ENCODE results near the gene CCDC78. TPM values are rescaled to one million over a fixed set of nuclear protein-coding genes. Genes with fewer than 3 reads are reported as not detected.

CCDC78 gene
- total and polyA plus RNA-seq, 2 of the 13 experiments (the other 11 are each of a cell fraction or from before 2014, with no cell fraction given), result 0.53 to 1.5 TPM

DNA sequence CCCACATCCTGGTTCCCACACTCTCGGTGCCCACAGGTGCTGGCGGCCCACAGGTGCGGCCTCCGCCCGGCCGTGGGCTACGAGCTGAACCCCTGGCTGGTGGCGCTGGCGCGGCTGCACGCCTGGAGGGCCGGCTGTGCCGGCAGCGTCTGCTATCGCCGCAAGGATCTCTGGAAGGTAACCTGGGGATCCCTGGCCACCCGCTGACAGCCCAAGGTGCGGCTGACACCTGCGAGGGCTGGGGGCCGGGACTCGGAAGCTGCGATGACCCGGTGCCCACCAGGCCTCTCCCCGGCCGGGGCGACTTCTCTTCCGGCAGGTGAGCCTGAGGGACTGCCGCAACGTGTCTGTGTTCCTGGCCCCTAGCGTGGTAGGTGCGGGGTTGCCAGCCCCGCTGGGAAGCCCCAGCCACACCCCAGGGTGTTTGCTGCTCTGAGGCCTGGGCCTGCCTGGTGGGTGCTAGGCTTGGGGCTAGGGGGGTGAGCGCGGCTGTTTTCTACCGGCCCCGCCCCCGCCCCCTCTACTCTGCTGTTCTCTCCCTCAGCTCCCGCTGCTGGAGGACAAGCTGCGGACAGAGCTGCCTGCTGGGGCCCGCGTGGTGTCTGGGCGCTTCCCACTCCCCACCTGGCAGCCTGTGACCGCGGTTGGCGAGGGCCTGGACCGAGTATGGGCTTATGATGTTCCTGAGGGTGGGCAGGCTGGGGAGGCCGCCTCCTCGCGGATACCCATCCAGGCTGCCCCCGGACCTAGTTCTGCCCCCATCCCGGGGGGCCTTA lies 4.3 kb downstream of the CCDC78 start (continued):
- TF ChIP-seq ZNF687 (CRISPR knock-in tag; IDR thresholded peaks at IDR 0.05), result no peak; the same call in 1 of the 2 replicates
- no peak for TF ChIP-seq ZNF570 (CRISPR knock-in tag; IDR thresholded peaks at IDR 0.05; ENCODE audit: borderline replicate concordance)
- no peak for TF ChIP-seq ZNF317 (CRISPR knock-in tag; IDR thresholded peaks at IDR 0.05)
- TF ChIP-seq ZNF253 (CRISPR knock-in tag; IDR thresholded peaks at IDR 0.05; ENCODE audit: borderline replicate concordance), result 0 out of 2 replicates have a peak, but pooled peaks have one; percentile 2
- no peak for TF ChIP-seq ZNF557 (CRISPR knock-in tag; IDR thresholded peaks at IDR 0.05)
- TF ChIP-seq MED8 (CRISPR knock-in tag; IDR thresholded peaks at IDR 0.05; ENCODE audit: insufficient replicate concordance), result peak; percentile 3
- no peak for TF ChIP-seq RXRA (CRISPR knock-in tag; IDR thresholded peaks at IDR 0.05)
- TF ChIP-seq ZNF747 (CRISPR knock-in tag; IDR thresholded peaks at IDR 0.05; ENCODE audit: borderline replicate concordance), result no peak
- no peak for TF ChIP-seq ZMYM4 (CRISPR knock-in tag; IDR thresholded peaks at IDR 0.05)
- no peak for TF ChIP-seq ZNF674 (CRISPR knock-in tag; IDR thresholded peaks at IDR 0.05; ENCODE audit: low read depth)
- TF ChIP-seq, protein P1, sequence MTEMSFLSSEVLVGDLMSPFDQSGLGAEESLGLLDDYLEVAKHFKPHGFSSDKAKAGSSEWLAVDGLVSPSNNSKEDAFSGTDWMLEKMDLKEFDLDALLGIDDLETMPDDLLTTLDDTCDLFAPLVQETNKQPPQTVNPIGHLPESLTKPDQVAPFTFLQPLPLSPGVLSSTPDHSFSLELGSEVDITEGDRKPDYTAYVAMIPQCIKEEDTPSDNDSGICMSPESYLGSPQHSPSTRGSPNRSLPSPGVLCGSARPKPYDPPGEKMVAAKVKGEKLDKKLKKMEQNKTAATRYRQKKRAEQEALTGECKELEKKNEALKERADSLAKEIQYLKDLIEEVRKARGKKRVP (CRISPR knock-in tag; IDR thresholded peaks at IDR 0.05), result no peak
- TF ChIP-seq, protein P2, sequence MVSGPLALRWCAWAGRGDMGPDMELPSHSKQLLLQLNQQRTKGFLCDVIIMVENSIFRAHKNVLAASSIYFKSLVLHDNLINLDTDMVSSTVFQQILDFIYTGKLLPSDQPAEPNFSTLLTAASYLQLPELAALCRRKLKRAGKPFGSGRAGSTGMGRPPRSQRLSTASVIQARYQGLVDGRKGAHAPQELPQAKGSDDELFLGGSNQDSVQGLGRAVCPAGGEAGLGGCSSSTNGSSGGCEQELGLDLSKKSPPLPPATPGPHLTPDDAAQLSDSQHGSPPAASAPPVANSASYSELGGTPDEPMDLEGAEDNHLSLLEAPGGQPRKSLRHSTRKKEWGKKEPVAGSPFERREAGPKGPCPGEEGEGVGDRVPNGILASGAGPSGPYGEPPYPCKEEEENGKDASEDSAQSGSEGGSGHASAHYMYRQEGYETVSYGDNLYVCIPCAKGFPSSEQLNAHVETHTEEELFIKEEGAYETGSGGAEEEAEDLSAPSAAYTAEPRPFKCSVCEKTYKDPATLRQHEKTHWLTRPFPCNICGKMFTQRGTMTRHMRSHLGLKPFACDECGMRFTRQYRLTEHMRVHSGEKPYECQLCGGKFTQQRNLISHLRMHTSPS (CRISPR knock-in tag; IDR thresholded peaks at IDR 0.05; ENCODE audit: low read depth), result no peak
- no peak for TF ChIP-seq MTF2 (CRISPR knock-in tag; IDR thresholded peaks at IDR 0.05; ENCODE audit: borderline replicate concordance)
- 0 out of 2 replicates have a peak, but pooled peaks have one; percentile 5 for TF ChIP-seq ZNF446 (CRISPR knock-in tag; IDR thresholded peaks at IDR 0.05)
- no peak for TF ChIP-seq SOX6 (IDR thresholded peaks at IDR 0.05)
- TF ChIP-seq SOX6 (CRISPR knock-in tag; IDR thresholded peaks at IDR 0.05), result 0 out of 2 replicates have a peak, but pooled peaks have one; percentile 18
- no peak for TF ChIP-seq ZNF143 (CRISPR knock-in tag; IDR thresholded peaks at IDR 0.05)
- TF ChIP-seq HOMEZ (CRISPR knock-in tag; IDR thresholded peaks at IDR 0.05; ENCODE audit: low read depth), result no peak
- TF ChIP-seq SIN3A (IDR thresholded peaks at IDR 0.05; ENCODE audit: borderline replicate concordance, low read depth, low read length), result no peak
